CD4-positive, alpha-beta T cell treated with Interleukin-4 for 1 hour (primary cell): Measurements from ENCODE around the gene MTAP.

ENCODE experiments used
- DNase-seq, 2 donors: peaks; one replicate each; pipeline ENCODE4 v3.0.0-alpha.2; 2020 to 2022

Gene MTAP

GRCh38 chr9:21970800-21971640, 168.6 kb downstream of the MTAP start:
- no peak for DNase-seq

DNA sequence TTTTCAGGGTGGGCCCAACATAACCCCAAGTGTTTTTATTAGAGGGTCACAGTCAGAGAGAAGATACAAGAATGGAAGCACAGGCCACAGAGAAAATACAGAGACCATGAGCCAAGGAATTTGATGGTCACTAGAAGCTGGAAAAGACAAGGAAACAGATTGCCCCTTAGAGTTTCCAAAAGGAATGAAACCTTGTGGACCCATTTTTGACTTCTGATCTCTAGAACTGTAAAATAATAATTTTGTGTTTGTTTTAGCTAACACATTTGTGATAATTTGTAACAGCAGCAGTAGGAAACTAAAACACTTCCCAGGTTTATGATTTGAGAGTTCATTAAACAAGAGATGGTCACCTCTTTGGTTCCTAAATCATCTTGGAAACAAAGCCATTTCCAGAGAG, 169.9 kb downstream of the MTAP start:
- DNase-seq: no peak

GRCh38 chr9:21974343-21974721, 171.9 kb downstream of the MTAP start:
- no peak for DNase-seq

DNA sequence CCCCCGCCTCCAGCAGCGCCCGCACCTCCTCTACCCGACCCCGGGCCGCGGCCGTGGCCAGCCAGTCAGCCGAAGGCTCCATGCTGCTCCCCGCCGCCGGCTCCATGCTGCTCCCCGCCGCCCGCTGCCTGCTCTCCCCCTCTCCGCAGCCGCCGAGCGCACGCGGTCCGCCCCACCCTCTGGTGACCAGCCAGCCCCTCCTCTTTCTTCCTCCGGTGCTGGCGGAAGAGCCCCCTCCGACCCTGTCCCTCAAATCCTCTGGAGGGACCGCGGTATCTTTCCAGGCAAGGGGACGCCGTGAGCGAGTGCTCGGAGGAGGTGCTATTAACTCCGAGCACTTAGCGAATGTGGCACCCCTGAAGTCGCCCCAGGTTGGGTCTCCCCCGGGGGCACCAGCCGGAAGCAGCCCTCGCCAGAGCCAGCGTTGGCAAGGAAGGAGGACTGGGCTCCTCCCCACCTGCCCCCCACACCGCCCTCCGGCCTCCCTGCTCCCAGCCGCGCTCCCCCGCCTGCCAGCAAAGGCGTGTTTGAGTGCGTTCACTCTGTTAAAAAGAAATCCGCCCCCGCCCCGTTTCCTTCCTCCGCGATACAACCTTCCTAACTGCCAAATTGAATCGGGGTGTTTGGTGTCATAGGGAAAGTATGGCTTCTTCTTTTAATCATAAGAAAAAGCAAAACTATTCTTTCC, 172.4 kb downstream of the MTAP start:
- peak in 1 of 2 donors; percentile 51 for DNase-seq

- DNase-seq: no peak
Observed at GRCh38 chr9:21976334-21976875, 174.0 kb downstream of the MTAP start.

DNA sequence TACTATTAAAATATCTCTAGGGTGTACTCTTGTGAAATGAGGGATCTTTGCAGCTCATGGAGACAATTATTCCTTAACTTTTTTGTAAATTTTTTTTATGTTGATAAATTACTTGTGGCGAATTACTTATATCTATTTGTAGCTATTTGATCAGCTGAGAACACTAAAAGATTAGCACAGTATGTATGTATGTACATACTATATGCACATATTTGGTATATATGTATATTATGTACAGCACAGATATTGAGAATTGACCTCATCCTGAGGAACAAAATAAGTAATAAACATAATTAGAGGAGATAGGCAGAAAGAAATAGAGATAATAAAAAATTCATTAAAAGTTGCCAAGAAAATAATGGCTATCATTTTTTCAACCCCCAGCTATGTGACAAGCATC, 180.0 kb downstream of the MTAP start:
- no peak for DNase-seq

DNA sequence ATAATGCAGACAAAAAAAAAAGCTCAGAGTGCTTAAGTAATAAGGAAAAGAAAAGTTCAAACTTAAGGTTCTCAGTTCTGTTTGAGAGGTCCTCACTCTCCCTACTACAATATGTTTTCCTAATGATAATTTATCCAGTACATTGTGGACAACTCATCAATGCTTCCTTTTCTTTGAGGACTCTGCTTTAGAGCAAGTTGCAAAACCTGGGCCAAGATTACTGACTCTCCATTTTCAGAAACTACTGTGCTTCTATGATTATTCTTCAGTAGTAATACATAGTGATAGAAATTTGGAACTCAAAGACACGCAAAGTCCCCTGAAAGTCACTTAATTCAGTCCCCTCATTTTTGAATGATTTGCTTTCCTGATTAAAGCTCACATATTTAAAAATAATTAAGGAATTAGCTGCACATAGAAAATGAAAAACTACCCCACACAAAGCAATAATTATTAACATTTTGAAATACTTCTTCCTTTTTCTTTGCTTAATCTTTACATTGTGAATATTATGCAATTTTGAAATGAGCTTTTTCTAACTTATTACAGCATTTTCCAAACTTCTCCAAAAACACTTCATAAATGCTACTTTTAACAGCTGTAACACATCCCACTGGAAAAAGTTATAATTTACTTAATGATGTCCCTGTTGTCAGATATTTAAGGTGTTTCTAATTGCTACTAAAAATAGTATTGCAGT, 180.6 kb downstream of the MTAP start:
- DNase-seq: no peak

DNA sequence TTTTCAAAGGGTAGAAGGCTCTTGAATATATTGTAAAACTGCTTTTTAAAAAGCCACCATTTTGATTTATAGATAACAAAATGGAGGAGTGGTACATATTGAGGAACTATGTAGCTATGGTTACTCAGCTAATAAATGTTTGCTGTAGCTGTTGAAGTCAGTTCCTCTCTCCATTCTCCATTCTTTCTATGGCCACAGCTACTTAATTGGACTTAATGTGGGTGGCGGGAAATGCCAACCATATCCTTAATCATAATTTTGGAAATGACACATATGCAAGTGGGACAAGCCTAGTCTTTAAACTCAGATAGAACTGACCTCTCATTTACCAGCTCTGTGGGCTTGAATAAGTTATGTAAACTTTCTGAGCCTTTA, 181.1 kb downstream of the MTAP start:
- no peak for DNase-seq

DNA sequence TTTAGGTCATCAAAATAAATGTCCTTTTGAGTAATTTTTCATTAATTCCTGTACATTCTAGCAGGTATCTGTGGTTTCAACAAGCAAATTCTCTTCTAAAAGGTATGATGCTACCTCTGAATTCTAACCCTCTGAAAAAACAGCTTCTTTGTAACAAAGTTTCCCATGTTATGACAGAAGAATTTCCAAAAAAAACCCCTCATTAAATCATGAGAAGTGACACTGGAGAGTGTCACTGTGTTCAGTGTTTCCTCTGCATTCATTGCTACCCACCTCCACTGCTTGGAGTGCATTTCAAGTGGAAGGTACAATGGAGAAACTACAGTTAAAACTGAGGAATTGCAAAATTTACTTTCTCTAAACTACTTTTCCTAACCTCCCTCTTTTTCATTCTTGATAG, 181.7 kb downstream of the MTAP start:
- no peak for DNase-seq

DNA sequence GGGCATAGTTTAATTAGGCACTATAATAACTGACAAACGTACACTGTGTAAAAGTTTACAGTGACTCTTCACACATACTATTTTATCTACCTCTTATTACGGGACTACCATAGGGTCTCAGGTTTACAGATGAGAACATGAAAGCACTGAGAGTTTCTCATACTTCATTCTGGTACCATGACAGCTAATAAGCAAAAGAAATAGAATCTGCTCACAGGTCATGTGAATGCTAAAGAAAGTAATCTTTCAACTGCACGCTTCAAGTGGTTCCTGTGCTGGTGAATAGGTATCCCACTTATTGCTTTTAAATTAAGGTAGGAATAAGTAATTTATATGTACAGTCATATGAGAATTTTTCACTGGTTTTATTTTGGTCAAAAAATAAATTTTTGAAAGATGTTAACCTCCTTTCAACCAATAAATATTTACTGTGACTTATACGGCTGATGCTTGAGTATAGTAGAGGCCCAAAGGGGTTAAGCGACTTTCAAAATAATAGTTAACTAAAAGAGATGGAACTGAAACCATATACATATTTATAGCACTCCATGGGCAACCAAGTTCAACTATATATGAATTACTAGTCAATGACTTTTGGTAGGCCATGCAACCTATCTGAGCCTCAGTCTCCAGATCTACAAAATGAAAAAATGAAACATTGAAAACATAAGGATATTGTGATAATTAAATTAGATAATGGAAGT, 183.7 kb downstream of the MTAP start:
- no peak for DNase-seq
